Endometrial microvascular endothelial cells (primary cell): ENCODE results near the gene TBX10. TPM values are rescaled to one million over a fixed set of nuclear protein-coding genes. Genes with fewer than 3 reads are reported as not detected.
"Not testable (repeated sequence)": the region's sequence is repeated elsewhere in the genome, so short reads cannot be mapped to it uniquely, and the experiment has no call there.

ENCODE experiments used
- in situ Hi-C: cut with HindIII; loops from 2 replicates; pipeline ENCODE4 v1.10.0; 2017; ENCODE audit warnings: low sequenced_read_pairs, low pct_unique_long_range_greater_than_20kb; ENCODE audit errors: inconsistent ontology term
- total RNA-seq: library from RNA; depleted of rRNA; stranded (reverse); fragments of >200 nt; gene quantifications from one replicate; pipeline ENCODE4 v1.2.3, GENCODE V29; 2015; ENCODE audit errors: inconsistent ontology term

The TBX10 gene
- total RNA-seq: not detected

DNA sequence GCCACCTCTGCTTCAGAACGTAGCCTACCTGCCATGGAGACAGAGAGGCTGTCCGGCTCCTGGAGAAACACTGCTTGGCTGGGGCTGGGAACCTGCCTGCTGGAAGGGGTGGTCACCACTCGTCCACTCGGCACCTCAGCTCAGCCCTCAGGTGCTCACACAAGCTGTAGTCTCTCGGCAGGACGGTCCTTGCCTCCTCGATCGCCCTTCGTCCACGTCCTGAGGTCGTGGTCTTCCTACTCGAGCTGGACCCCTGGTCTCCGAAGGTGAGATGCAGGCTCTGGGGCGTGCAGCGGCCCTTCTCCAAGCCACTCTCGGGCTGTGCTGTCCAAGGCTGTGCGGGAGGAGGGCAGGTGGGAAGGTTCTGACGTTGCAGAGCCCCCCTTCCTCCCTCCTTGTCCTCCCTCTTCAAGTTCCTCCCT is at the start of gene TBX10:
TSS of gene TBX10 (minus strand) at position 326 of the 422 bp plus-strand sequence. CDS start at position 35, 291 bp downstream.
- in situ Hi-C loops: no loop called here

DNA sequence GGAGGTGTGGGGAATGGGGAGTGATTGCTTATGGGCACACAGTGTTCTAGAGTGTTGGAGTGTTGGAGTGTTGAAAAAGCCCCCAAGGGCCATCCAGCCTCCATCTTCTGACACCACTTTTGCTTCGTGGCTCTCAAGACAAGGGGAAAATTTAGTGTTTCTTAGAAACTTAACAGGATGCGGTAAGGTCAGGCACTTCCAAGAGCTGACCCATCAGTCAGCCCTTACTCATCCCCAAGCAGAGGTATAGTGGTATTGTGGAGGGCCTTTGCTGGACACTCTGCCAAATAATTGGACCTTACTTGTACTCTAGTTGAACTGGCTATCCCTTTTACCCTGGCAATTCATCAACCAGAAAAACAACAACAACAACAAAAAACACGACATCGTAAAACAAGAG is 49.6 kb upstream of the TBX10 start:
- in situ Hi-C loops: no loop called here

DNA sequence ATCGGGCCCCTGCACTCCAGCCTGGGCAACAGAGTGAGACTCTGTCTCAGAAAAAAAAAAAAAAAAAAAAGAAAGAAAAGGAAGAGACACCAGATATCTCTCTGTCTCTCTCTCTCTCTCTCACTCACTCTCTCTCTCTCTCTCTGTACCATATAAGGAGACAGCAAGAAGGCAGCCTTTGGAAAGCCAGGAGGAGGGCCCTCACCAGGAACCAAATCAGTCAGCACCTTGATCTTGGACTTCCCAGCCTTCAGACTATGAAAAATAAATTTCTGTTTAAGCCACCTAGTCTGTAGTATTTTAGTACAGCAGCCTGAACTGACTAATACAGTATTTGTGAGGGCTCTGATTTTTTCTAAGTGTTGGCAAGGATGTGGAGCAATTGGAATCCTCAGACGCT is 48.4 kb upstream of the TBX10 start:
- in situ Hi-C loops: no loop called here

DNA sequence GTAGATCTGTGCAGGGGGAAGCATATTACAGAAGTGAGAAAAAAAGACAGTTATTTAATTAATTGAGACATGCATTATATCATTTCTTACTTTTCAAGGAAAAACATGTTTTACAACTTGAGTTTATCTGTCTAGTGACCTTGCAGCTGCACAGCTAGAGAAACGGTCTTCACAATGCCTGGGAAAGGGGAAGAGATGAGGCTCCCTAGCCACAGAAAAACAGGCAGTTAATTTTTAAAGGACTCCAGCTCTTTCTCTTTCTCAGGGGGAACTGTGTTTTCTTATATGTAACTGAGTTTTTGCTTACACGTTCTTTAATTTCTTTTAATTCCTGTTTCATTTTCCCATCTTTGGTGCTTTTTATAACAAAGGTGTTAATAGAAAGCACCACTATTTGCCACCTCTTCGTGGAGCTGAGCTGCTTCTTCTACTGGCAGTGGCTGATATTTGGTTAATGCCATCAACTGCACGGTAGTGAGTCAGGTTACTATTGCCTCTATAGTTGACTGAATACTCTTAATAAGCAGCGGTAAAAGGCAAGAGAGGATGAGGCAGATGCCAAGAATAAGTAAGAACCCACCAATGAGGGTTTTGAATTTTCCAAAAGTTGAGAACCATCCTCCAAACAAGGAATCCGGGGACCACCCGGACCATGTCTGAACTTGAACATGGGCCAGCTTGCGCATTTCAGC is 46.2 kb upstream of the TBX10 start:
- in situ Hi-C loops: not testable (repeated sequence)

DNA sequence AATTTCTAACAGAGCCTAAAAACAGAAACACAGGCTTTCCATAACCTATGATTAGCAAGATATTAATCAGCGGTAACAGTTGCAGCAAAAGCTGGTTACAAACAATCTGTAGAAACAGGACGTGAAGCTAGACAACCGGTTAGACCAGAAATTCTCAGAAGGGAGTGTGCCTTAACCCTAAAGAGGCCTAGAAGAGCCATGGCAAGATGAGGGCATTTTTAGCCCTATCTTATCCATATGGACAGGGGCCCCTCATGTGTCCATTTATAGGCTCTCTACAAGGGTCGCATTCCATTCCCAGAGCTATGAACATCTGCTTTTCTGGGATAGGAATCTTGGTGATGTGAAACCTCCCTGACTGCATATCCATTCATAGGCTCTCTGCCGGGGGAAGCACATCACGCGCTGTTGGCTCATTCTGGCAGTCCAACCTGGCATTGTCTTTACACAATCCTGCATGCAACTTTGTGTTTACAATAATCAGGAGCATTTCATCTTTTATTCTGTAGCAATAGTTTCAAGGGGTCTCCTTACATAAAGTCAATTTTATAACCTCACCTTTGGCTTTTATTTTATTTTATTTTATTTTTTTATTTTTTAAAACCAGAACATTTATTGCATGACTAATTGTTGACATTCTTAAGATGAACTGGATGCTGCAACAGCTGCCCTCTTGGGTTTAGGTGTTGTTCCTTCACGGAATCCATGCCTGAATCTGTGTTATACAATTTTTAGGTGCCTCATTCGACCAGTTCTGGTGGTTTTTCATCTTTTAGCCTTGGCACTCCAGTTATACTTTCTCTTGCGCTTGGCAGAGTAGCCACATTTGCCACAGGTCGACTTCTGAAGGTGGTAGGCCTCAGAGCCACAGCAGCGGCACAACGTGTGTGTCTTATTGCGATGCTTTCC is 42.8 kb upstream of the TBX10 start:
- in situ Hi-C loops: not testable (repeated sequence)

DNA sequence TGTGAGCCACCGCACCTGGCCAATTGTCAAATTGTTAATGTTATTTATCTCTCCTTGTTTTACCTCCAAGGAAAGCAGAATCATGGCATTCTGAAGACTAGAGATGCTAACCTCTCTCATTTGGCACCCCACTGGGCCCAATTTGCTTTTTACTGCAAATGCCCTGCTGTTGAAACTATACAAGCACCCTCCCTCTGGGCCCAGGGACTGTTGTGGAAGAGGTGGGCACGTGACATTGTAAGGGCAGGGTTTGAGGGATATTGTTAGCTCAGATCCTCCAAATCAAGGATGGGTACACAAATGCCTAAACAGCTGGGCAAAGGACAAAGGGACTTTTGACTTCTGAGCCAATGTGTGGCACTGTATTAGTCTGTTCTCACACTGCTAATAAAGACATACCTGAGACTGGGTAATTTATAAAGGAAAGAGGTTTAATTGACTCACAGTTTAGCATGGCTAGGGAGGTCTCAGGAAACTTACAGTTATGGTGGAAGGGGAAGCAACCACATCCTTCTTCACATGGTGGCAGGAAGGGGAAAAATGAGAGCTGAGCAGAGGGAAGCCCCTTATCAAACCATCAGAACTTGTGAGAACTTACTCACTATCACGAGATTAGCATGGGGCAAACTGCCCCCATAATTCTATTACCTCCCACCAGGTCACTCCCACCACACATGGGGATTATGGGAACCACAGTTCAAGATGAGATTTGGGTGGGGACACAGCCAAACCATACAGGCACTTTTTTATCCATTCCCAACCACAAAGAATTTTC is 41.3 kb upstream of the TBX10 start:
- in situ Hi-C loops: no loop called here

DNA sequence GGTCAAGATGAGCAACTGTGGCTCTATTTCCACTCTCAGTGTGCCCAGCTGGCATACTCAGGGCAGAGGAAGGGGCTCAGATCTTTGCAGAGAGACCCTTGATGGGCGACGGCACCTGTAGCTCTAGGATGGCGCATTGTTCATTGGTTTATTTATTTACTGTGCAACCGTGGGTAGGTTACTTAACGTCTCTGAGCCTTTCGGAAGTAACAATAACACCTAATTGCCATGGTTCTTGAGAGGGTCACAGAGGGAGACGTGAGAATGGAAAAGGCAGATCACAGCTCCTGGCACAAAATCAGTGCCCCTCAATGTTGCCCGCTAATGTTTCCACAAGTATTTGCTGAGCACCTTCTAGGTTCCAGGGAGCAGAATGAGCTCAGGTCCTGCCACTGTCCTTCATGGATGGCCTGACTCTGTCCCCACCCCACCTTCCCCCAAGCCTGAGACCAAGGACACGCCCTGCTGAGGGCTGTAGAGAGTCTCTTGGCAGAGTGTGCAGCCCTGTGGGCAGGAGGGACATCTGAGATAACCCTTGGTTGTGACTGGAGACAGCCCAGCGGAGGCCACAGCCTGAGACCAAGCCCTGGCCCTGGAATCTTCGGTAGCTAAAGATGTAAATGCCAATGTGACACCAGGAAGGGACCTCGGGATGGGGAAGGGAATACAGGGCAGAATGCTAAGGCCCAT is 35.6 kb upstream of the TBX10 start:
- in situ Hi-C loops: no loop called here

DNA sequence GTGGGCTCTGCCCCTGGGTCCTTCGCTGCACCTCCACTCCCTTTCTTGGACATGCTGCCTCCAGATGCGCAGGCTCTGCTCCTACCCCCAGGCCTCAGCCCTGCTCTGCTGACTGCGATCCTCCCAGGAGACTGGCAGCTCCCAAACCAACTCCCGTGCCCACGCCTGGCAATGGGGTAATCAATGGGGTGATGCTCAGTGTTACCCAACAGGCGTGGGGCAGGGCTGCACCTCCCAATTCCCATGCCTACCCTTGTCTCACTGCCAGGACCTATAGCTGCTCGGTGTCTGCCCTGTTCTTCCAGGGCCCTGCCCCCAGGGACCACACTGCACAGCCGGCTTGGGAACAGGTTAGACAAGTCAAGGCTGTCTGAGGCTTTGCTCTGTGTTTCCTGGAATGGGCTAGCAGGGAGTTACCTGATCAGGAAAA is 34.9 kb upstream of the TBX10 start, which contains the start of gene ALDH3B2:
TSS of gene ALDH3B2 (minus strand) at position 182 of the 430 bp plus-strand sequence. CDS start 7,688 bp downstream, outside the sequence.
- in situ Hi-C loops: no loop called here

DNA sequence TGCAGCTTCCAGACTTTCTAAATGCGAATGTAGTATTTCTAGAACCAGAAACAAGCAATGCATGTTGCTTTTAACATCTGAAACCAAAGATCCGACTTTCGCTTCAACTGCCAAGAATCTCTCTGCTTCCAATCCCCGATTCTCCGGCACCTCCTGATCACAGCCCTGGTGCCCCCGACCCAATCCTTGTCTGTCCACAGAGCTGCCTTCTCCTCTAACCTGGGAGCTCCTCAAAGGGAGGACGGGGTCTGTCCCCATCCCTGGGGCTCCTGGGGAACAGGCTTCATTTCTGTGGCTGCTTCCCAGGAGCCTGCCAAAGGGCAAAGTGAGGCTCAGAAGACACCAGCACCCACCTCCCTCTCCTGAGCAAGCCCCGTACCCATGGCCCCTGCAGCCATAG is 34.3 kb upstream of the TBX10 start:
- in situ Hi-C loops: no loop called here

DNA sequence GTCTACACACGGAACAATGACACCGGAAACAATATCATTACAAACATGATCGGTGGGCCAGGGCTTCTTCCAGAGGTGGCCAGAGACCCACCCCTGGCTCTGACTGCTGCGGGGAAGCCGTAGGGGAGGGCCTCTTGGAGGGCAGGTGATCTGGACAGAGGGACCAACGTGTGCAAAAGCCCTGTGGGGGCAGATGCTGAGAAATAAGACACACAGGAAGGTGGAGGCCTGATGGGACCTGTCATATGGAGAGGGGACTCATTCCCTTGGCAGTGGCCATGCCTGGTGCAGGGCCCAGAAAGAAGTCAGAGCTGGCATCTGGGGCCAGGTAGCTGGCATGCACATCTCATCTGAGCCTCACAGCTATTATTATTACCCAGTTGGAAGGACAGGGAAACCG is 33.8 kb upstream of the TBX10 start:
- in situ Hi-C loops: no loop called here

DNA sequence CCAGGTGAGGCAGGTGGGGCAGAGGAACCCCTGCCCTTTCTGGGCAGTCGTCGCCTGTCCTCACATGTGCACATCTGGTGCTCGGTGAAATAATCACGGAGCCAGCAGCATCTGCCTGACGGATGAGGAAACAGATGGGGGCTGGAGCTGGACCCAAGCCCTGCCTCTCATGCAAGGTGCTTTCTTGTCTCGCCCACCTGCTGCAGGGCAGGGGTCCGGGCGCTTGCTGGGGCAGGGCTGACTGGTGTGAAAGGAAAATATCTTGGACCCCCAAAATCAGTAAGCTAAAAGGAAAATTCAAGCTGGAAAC is 31.6 kb upstream of the TBX10 start:
- in situ Hi-C loops: no loop called here

DNA sequence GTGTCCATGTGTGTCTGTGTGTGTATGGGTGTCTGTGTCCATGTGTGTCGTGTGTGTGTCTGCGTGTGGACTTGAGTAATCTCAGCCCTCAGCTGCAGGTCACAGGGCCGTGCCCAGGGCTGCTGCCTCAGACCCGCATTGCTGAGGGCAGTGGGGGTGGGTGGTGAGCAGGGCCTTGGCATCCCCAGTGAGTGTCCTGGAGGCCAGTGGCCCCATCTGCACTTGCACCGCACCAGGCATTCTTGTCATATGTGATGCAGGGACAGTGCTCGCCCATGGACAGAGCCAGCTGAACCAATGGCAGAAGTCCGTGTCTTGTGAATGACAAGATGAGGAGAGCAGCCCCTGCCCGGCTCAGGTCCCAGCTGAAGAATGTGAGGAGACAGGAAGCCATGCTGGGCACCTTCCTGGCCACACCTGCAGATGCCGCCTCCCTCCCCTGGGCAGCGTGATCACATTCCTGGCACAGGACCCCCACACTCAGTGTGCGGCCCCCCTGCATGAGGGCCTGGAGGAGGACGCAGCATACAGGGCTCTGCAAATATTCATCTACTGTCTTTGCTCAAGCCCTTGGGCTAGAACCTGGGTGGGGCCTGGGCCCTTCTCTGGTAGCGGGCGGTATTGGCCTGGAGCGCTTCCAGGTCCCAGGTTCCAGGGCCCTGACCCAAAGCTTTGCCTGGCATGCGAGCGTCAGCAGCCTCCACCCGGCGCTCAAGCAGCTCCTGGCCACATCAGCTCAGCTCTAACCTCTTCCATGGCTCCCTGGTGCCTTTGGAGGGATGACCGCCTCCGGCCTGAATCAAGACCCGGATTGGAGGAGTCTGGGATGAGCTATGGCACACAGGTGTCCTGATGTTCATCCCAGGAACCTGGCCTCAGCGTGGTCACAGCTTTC is 31.0 kb upstream of the TBX10 start:
- in situ Hi-C loops: no loop called here

DNA sequence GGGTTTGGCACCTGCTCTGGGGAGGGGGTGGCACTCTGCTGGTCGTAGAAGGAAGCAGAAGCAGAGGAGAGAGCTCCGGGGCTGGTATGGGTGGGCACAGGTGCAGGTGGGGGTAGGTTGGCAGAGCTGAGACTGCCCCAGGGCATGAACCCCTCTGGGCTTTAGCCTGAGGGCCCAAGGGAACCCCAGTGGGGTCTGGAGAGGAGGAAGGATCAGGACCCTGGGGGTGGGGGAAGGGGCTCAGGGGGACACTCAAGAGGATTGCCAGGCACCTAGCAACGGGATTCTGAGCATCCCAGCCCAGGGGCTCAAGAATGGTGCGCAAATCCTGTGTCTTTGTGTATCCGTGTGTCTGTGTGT is 28.6 kb upstream of the TBX10 start:
- in situ Hi-C loops: no loop called here

DNA sequence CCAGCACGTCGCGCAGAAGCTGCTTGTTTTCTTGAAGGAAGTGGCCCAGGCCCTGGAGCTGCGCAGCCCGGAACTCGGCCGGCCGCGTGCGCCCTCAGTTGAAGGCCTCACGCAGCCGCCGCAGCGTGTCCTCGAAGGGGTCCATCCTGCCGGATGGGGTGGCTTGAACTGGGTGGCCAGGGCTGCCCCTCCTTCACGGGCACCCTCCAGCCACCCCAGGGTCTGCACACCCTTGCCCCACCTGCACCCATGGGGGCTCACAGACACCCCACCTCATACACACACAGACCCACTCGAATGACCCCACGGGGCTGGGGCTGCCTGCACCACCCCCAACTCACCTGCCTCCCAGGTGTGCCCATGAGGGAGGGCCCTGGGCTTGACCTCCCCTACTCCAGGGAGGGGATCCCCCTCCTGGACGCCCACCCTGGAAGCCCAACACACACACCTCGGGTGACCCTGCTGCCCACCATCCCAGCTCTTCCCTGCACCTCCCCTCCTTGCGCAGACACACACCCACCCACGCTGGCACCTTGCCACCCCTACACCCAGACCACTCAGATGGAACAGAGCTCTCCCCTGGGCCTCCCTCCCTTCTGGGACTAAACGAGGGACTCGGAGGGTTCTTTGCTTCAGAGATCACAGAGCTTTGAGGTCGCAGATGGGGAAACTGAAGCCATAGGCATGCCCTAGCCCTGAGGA is 28.1 kb upstream of the TBX10 start:
- in situ Hi-C loops: no loop called here

DNA sequence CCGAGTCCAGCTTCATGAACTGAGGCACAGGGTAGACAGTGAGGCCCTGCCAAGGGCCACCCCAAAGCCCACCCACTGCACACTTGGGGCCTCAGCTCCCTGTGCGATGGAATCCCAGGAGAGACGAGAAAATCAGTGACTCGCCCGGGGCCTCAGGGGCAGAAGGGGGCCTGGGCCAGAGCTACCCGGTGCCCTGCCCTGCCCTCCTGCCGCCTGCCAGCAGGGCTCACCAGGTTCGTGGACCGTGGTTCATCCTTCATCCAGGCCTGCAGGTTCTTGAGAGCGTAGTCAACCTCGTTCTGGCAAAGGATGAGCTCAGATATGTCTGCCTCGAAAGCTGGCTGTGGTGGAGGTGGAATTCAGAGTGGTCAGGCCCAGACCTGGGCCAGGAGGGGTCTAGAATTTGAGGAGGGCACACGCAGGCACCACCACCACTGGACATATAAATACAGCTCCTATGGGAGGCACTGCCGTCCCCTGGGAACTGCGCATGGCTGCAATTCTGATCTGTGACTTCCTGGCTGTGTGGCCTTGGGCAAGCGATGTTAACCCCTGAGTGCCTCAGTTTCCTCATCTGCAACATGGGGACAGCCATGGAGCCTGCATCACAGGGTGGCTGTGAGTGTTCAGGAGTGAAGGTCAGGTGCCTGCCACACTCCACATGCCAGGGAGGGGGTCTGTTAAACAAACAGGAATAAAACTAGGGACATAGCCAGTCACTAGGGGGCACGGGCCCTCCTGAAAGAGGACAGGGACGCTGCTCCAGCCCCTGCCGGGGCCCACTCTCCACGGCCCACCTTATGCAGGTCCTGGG is 27.3 kb upstream of the TBX10 start:
- in situ Hi-C loops: no loop called here

DNA sequence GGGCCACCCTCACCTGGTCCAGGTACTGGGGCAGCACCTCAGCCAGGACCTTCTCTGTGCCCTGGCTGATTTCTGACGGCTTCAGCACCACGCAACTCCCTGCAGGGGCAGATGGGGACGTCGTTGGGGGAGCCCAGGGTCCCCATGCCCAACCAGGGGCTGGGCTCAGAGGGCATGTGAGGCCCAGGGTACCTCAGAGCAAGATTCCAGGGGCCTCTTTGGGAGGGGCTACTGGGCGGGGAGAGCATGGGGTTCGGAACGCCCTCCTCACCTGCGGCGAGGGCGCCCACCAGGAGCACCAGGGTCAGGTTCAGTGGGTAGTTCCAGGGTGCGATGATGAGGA is 26.7 kb upstream of the TBX10 start:
- in situ Hi-C loops: no loop called here
